Choroid plexus epithelial cell (primary cell): ENCODE data around the gene QSOX1.

ENCODE experiments used
- DNase-seq: peaks from one replicate; pipeline ENCODE4 v3.0.0-alpha.2; 2010; ENCODE audit warnings: low read depth
- H3K4me3 ChIP-seq: 2 replicates; pipeline ENCODE4 v1.5.1; 2011; ENCODE audit warnings: low read depth, mild to moderate bottlenecking, control low read depth, low read length, moderate library complexity
- CTCF ChIP-seq: conservative IDR thresholded peaks from 2 replicates; pipeline ENCODE4 v1.5.1; 2011; ENCODE audit warnings: low read depth, mild to moderate bottlenecking, control low read depth, inconsistent platforms, low read length, moderate library complexity

Gene QSOX1

GRCh38 chr1:180186831-180187230 lies 32.2 kb downstream of the QSOX1 start:
- DNase-seq: no peak
- no peak overlapping the region for H3K4me3 ChIP-seq
- TF ChIP-seq CTCF: no peak

- no peak overlapping the region for H3K4me3 ChIP-seq
- TF ChIP-seq CTCF: no peak
- DNase-seq: no peak
Observed at GRCh38 chr1:180187626-180188025, 33.0 kb downstream of the QSOX1 start.

GRCh38 chr1:180188091-180188506 lies 33.4 kb downstream of the QSOX1 start:
- peak; percentile 72 for DNase-seq
- peak; percentile 88 for TF ChIP-seq CTCF
- no peak overlapping the region for H3K4me3 ChIP-seq

GRCh38 chr1:180188684-180189175 lies 34.1 kb downstream of the QSOX1 start:
- no peak for TF ChIP-seq CTCF
- H3K4me3 ChIP-seq: no peak overlapping the region
- DNase-seq: no peak

- no peak for DNase-seq
- TF ChIP-seq CTCF: no peak
Observed at GRCh38 chr1:180190091-180190490, 35.4 kb downstream of the QSOX1 start.

GRCh38 chr1:180192172-180192571 lies 37.5 kb downstream of the QSOX1 start:
- no peak overlapping the region for H3K4me3 ChIP-seq
- DNase-seq: no peak
- no peak for TF ChIP-seq CTCF

More at GRCh38 chr1:180190091-180190490, 35.4 kb downstream of the QSOX1 start:
- no peak overlapping the region for H3K4me3 ChIP-seq

- no peak overlapping the region for H3K4me3 ChIP-seq
- TF ChIP-seq CTCF: no peak
- no peak for DNase-seq
Observed at GRCh38 chr1:180193141-180194047, 38.7 kb downstream of the QSOX1 start.
